Limb (tissue), 2 donors: ENCODE data around the gene ART5.

Experiments used
- DNase-seq, 2 donors: peaks; one replicate each; pipeline ENCODE4 v3.0.0-alpha.2; 2016; ENCODE audit errors: extremely low spot score in 2 of 2

The ART5 gene

DNA sequence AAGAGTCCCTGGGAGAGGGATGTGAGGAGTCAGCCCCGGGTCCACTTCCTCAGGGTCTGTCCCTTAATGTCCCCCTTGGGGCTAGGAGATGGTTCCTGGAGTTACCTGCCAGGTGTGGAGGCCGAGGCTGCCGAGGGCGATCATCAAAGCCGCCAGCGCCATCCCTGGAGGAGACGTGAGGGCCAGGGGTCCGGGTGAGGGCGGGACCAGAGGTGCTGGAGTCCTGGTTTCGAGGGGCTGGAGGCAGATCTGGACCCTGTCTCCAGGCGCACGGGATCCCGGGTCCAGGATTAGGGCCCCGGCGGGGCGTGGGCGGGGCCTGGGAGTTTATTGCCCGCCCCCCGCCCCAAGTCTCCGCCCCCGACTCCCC lies at the start of gene ART5:
TSS of gene ART5 (minus strand) at position 292 of the 370 bp plus-strand sequence. CDS start at position 162, 130 bp downstream.
- DNase-seq, result no peak

GRCh38 chr11:3686751-3687150 lies 45.0 kb upstream of the ART5 start:
- DNase-seq, result no peak

- no peak for DNase-seq
Measured at GRCh38 chr11:3685923-3686322, 44.1 kb upstream of the ART5 start.

DNA sequence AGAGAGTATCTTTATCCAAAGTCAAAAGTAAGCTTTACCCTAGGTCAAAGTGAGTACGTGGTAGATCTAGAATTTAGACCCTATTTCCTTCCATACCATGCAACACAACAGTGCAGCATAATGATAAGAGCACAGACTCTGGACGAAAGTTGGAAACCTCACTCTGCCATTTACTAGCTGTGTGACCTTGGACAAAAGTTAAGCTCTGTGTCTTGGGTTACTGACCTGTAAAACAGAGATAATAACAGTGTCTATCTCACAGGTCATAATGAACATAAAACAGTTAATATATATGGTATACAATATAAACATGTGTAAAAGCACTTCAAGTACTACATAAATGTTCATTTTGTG lies 43.0 kb upstream of the ART5 start:
- DNase-seq, result no peak

- no peak for DNase-seq
Measured at GRCh38 chr11:3684129-3684818, 42.5 kb upstream of the ART5 start.

DNA sequence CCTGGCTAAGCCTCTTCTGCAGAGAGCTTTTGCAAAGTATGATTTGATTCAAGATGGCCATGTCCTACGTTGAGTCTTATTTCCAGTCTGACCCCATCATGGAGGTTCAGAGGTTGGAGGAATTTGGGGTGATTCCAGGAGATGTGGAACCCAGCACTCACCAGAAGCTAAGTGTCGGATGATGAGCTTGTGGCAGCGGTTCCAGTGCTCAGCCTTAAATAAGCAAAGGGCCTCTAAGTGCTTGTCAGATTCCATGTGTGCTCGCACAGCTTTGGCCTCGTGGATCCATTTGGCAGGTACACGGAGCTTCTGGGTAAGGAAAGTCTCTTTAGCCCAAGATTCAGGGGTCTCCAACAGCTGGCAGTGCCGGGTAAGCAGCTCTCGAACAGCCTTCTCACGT lies 41.2 kb upstream of the ART5 start:
- no peak for DNase-seq

GRCh38 chr11:3679077-3679476 lies 37.3 kb upstream of the ART5 start:
- no peak for DNase-seq

DNA sequence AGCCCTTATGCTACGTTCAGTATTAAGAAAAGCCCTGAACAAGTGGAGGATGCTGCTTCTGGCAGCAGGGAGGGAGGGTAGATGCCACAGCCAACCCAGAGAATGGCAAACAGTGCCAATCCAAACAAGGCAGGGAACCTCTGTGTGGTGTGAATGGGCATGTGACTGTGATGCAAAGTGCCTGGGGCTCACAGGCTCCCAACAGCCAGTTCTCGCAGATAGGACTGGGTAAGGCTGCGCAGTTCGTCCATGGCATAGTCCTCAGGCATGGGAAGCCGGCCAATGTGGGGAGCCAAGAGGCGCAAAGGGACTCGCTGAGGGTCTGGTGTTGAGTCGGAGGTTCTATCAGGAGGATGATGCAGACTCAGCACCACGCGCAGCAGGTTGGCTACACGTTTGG lies 34.2 kb upstream of the ART5 start:
- DNase-seq, result no peak

DNA sequence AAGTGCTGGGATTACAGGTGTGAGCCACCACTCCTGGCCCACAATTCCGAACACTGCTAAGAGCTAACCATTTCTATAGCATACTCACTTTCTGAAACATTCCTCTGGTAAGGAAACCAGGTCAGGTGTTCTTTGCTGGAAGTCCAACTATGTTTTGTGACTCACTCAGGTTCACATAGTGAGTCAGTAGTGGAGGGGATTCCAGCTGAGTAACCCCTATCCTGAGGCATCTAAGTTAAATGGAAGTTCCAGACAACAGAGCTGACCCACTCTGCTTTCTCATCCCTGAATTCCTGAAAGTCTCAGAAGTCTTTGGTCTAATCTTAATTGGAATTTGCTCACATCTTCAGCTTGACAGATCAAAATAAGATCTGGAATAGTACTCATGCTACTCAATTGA lies 32.4 kb upstream of the ART5 start:
- DNase-seq, result no peak

DNA sequence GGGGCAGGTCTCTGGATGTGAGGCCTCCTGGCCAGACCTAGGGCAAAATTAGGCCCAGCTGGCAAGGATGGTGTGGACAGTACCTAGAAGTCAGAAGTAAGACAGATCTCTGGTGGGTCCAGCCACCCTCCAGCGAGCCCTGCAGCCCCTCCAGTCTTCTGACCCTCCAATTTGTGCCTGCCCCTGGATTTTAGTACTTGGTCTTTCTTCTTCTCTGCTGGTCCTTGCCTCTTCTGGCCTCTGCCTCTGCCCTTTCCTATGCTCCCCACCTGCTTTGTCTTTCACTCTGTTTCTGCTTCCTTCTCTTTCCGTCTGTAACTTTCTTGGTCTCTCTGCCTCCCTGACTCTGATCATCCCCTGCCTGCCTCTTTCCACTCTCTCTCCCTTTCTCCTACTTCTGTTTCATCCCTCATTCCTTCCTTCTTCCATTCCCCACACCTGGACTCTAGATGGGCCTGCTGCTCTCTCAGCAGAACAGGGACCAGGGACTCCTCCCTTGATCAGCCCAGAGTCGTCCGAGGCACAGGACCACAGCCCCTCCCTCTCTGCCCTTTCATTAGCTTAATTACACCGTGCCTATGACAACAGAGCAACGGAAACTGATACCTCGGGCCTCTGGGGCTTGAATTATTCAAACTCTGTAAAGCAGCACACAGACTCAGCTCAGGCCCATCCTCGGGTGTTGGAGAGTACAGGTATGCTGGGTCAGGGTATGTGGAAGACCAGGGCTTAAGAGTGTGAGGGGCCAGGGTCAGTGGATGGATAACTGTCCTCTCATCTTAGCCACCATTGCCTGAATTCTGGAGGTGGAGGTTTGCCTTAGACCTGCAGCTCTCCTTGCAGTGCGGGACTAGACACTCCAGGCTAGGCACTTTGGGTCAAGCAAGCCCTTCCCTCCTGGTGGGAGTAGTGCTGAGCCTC lies 29.8 kb upstream of the ART5 start, which contains the start of gene CHRNA10:
TSS of gene CHRNA10 (minus strand) at position 51 of the 921 bp plus-strand sequence. CDS start 72 bp downstream, outside the sequence.
- DNase-seq, result no peak

DNA sequence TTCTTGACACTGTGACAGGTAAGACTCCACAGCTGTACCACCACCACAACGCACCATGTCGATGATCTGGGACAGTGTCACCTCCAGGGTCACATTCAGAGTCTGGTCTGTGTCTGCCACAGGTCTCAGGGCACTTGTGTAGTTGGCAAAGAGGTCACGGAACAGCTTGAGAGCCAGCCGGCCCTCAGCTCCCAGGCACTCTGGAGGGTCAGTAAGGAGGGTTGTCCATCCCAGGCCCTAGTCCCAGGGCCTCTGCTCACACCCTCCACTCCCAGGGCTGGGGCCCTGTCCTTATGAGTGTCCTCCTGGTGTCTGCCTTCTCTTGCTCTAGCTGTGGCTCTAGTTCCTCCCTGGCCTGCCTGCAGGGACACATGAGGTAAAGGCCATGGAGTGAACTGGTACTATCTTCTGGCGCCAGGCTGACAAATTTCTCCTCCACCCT lies 28.0 kb upstream of the ART5 start:
- DNase-seq, result no peak

DNA sequence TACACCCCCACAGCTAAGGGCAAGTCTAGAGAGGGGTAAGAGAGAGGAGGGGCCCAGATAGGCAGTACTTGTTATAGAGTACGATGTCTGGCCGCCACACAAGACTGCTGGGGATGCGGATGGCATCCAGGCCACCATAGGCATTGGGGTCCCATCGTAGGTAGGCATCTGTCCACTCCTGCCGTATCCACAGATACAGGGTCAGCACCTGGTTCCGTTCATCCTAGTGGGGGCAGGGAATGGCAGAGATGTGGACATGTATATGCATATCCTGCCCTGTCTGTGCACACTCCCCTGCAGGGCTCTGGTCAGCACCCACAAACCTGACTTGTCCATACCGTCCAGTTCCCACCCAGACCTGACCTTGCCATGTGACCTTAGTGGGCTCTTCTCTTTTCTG lies 27.3 kb upstream of the ART5 start:
- DNase-seq, result no peak

DNA sequence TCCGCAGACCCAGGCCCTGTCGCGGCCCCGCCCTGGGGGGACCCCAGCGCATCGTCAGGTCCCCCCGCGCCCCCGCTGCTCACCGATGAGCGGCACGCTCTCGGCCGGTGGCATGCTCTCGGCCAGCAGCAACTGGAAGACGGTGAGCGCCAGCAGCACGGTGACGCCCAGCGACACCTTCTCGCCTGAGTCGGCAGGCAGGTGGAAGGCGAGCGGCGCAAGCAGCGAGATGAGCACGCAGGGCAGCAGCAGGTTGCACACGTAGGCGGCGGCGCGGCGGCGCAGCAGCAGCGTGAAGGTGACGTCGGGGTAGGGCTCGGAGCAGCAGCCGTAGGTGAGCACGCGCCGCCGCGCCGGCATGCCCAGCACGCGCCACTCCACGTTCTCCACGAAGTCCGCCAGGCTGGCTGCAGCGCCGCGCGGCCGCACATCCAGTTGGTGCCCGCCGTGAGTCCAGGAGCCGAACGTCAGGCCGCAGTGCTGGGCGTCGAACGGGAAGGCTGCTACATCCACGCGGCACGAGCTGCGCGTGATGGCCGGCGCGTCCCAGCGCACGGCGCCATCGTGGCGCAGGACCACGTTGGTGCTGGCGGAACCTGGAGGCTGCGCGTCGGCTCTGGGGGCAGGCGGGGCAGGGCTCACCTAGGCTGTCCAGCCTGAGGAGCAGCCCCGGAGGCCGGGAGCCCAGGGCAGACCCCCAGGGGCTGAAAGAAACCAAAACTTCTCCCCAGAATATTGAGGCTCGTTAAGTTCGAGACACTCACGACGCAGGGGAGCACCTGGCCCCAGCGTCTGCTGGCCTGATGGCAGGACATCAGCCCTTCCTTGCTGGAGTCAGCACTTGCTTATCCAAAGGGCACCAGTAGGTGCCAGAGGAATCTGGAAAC lies 25.6 kb upstream of the ART5 start:
- DNase-seq, result no peak

- no peak for DNase-seq
Measured at GRCh38 chr11:3666023-3666530, 24.3 kb upstream of the ART5 start.

DNA sequence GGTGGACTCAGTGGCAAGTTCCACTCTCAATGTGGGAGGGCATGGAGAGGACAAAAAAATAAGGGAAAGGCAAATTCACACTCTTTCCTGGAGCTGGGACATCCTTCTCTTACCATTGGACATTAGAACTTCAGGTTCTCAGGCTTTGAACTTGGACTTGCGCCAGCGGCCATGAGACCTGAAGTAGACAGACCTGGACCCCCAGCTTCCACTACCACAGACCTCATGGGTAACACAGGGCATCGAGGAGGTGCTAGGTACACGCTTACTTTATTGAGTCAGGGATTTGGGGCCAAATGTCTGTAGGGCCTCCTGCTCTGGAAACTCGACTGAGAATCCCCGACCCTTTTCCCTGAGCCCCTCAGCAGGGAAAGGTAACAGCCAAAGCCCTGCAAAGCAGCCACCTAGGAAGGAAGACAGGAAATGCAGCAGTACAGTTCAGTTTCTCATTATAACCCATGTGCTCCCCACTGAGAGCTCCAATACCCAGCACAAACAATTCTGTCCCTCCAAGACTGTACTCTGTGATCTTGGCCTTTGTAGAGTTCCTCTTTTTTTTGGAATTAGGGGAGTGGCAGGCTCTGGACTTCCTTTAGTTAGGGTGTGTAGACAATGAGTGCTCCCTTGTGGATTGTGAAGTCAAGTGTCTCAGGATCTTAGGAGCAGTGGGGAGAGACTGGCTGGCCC lies 23.7 kb upstream of the ART5 start:
- DNase-seq, result no peak

DNA sequence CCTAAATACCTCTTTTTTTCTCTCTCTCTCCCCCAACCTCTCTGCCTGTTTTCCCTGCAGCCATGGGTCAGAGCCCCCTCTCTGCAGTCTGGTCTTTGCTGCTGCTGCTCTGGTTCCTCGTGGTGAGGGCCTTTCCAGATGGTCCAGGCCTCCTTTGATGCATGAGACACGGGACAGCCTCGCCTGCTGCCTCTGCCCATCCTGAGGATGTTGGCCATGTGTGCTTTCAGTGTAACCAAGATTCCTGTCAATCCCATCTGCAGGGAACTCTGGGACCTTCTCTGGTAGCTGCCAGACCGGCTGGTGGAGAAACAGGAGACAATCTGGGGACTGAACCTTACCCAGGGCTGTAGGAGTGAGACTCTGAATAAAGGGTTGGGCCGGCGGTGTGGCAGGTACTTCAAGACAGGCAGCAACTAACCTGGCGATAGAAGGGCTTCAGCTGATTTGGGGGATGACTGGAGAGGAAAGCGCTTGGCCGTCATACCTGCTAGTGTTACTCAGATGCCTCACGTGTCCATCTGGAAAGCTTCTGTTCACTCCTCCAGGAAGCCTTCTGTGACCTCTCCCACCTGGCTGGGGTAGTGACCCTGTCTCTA lies 22.3 kb upstream of the ART5 start:
- no peak for DNase-seq

GRCh38 chr11:3662856-3663255 lies 21.1 kb upstream of the ART5 start:
- DNase-seq, result no peak

- DNase-seq, result no peak
Measured at GRCh38 chr11:3660960-3661359, 19.2 kb upstream of the ART5 start.

- no peak for DNase-seq
Measured at GRCh38 chr11:3659595-3660515, 18.1 kb upstream of the ART5 start.
